Measurements from ENCODE around the gene XPO6. TPM values are rescaled to one million over a fixed set of nuclear protein-coding genes. Genes with fewer than 3 reads are reported as not detected.

XPO6 gene
- total RNA-seq, 1 donor from 2014 or later: 71.6 TPM

DNA sequence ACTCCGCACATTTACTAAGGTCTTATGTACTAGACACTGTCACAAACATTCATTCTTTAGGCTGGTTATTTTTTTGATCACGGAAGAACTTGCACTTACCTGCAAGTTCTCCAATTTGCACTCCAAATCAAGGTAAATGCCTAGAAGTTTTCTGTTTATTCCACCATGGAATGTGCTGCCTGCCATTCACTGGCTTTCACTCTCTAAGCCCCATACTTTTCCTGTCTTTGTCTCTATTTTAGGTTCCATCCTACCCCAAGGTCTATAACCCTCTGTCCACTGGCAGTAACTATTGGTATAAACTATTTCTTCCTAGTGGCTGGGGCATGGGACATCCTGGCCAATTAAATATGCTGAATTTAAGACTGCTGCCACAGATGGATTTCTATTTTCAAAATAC is 15.9 kb downstream of the XPO6 start:
- Histone ChIP-seq H2AFZ (replicated peaks) (no peak overlapping the region), H3K9me3 (ENCODE audit: low read depth) (no peaks in the 10 kb centered on the region), H3K79me2 (ENCODE audit: low read depth) (peaks cover 99% of the 10 kb centered on the region), H3K27me3 (no peaks in the 10 kb centered on the region), H3K9ac (no peak overlapping the region), H3K4me3 (no peak overlapping the region), H4K20me1 (ENCODE audit: low read depth) (peaks cover 58% of the 10 kb centered on the region), H3K36me3 (no peaks in the 10 kb centered on the region), H3K4me2 (no peak overlapping the region), H3K4me1 (no peaks in the 10 kb centered on the region), H3K27ac (no peak overlapping the region), H3F3A (ENCODE audit: low read depth) (no peaks in the 10 kb centered on the region)
- Mint-ChIP-seq H3K27ac (no peak overlapping the region), H3K27me3 (ENCODE audit: insufficient read depth, low read depth) (no peaks in the 10 kb centered on the region), H3K4me1 (no peaks in the 10 kb centered on the region), H3K9me3 (no peaks in the 10 kb centered on the region), H3K36me3 (peaks cover 3% of the 10 kb centered on the region), H3K4me3 (no peak overlapping the region)
- no peak for DNase-seq (ENCODE audit: low spot score)
- no peak for TF ChIP-seq CTCF (IDR thresholded peaks at IDR 0.05)
- no peak for TF ChIP-seq EZH2phosphoT487 (IDR thresholded peaks at IDR 0.05)
- TF ChIP-seq EZH2 (IDR thresholded peaks at IDR 0.05): no peak

DNA sequence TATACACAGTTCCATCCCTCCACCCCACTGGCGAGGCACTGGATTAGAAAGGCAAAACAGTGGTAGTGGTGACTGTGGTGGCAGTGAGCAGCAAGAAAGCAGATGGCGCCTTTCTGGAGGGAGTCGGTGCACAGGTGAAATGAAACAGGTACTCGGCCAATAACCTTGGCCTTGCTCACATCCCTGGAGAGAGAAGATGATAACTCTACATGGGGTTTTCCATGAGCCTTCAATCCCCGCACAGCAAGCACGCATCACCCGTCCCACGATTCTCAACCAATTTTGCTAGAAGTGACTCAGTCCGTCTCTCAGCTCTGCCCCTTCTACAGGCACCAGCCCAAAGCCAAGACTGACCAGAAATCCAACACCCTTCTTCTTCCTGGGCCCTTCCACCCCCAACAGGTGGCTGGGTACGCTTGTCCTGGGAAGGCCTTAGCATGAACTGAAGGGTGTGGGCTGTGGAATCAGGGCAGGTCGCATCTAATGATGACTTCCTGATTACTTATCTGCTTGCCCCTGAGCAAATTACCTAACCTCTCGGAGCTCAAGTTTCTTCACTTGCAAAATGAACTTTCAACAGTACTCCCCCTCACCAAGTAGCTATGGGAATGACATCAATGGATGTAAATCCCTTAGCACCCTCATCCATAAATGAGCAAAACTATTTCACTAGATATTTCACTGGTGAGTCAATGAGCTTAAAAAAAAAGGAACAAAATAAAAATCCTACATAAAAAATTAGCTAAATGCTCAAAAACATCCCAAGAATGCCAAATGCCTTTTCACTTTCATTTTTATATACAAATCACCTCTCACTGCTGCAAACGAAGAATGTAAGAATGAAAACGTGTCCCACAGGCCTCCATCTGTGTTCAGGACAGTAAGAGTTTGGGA is 18.0 kb downstream of the XPO6 start:
- Histone ChIP-seq H3K9ac (no peak overlapping the region), H3K27ac (no peak overlapping the region), H3K9me3 (ENCODE audit: low read depth) (no peaks in the 10 kb centered on the region), H3K4me1 (no peaks in the 10 kb centered on the region), H3K27me3 (no peaks in the 10 kb centered on the region), H3K36me3 (no peaks in the 10 kb centered on the region), H4K20me1 (ENCODE audit: low read depth) (peaks cover 66% of the 10 kb centered on the region), H3K4me3 (no peak overlapping the region), H3F3A (ENCODE audit: low read depth) (no peaks in the 10 kb centered on the region), H3K4me2 (no peak overlapping the region), H2AFZ (replicated peaks) (no peak overlapping the region), H3K79me2 (ENCODE audit: low read depth) (peaks cover 99% of the 10 kb centered on the region)
- Mint-ChIP-seq H3K9me3 (no peaks in the 10 kb centered on the region), H3K27ac (no peak overlapping the region), H3K4me1 (peaks cover 2% of the 10 kb centered on the region), H3K36me3 (no peaks in the 10 kb centered on the region), H3K27me3 (ENCODE audit: insufficient read depth, low read depth) (no peaks in the 10 kb centered on the region), H3K4me3 (no peak overlapping the region)
- DNase-seq (ENCODE audit: low spot score): no peak
- TF ChIP-seq CTCF (IDR thresholded peaks at IDR 0.05) (no peak), EZH2phosphoT487 (IDR thresholded peaks at IDR 0.05) (no peak)

DNA sequence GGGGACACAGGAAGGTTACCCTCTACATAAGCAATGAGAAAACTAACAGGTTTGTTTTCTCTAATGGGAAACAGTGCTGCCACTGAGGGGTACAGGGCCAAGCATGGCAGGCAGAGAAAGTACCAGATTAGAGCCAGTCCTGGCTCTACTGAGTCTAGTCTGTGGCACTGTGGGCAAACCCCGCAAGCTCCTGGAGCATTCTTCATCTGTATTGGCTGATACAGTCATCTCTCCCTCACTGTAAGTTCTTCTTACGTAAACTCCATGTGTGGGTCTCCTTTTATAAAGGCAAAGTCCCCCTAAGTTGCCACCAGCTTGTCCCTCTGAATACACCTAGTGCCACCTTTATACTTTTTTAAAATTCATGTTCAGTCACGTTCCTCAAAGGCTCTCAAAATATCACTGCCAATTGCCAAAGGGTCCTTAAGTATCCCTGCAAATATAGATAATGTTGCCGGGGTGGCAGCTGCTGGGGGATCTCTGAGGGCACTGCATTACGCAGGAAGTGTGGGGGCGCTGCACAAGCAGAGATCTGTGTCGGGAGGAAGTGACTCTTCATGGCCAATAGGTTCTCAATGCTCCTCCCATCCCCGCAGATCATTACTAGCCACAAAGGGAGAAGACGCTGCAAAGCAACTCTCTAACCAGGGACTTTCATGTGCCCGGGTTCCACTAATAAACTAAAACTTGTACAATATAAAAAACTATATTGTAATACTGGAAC is 18.8 kb downstream of the XPO6 start:
- Histone ChIP-seq H3K27me3 (no peaks in the 10 kb centered on the region), H2AFZ (replicated peaks) (no peak overlapping the region), H3K9ac (no peak overlapping the region), H4K20me1 (ENCODE audit: low read depth) (peaks cover 72% of the 10 kb centered on the region), H3F3A (ENCODE audit: low read depth) (no peaks in the 10 kb centered on the region), H3K4me3 (no peak overlapping the region), H3K4me2 (no peak overlapping the region), H3K4me1 (no peaks in the 10 kb centered on the region), H3K36me3 (no peaks in the 10 kb centered on the region), H3K27ac (no peak overlapping the region), H3K79me2 (ENCODE audit: low read depth) (peaks cover 99% of the 10 kb centered on the region), H3K9me3 (ENCODE audit: low read depth) (no peaks in the 10 kb centered on the region)
- Mint-ChIP-seq H3K9me3 (no peaks in the 10 kb centered on the region), H3K4me3 (no peak overlapping the region), H3K36me3 (no peaks in the 10 kb centered on the region), H3K27ac (no peak overlapping the region), H3K27me3 (ENCODE audit: insufficient read depth, low read depth) (no peaks in the 10 kb centered on the region), H3K4me1 (peaks cover 2% of the 10 kb centered on the region)
- TF ChIP-seq EZH2 (IDR thresholded peaks at IDR 0.05) (no peak), EZH2phosphoT487 (IDR thresholded peaks at IDR 0.05) (no peak), CTCF (IDR thresholded peaks at IDR 0.05) (no peak)
- no peak for DNase-seq (ENCODE audit: low spot score)
